Large intestine (tissue), 3 donors: ENCODE measurements around the gene LRRC59. TPM values are rescaled to one million over a fixed set of nuclear protein-coding genes. Genes with fewer than 3 reads are reported as not detected.
"Not testable (repeated sequence)": the region's sequence is repeated elsewhere in the genome, so short reads cannot be mapped to it uniquely, and the experiment has no call there.

Source experiments
- DNase-seq, 2 donors: peaks; one replicate each; pipeline versions ENCODE4 v3.0.0 to v3.0.0-alpha.2; 2013
- H3K27ac ChIP-seq: one replicate; pipeline ENCODE4 v1.5.1; 2013; ENCODE audit warnings: low read length
- H3K27me3 ChIP-seq: 2 replicates; pipeline ENCODE4 v1.6.1; 2013; ENCODE audit warnings: low read length; ENCODE audit not compliant: control insufficient read depth, insufficient read depth
- H3K36me3 ChIP-seq: 2 replicates; pipeline ENCODE4 v1.6.1; 2013; ENCODE audit warnings: low read length; ENCODE audit not compliant: control insufficient read depth, insufficient read depth
- H3K4me1 ChIP-seq: one replicate; pipeline ENCODE4 v1.6.1; 2013; ENCODE audit warnings: low read length; ENCODE audit not compliant: control insufficient read depth, insufficient read depth
- H3K4me3 ChIP-seq: one replicate; pipeline ENCODE4 v1.5.1; 2013; ENCODE audit warnings: low read length
- H3K9me3 ChIP-seq: one replicate; pipeline ENCODE4 v1.6.1; 2013; ENCODE audit warnings: mild to moderate bottlenecking, low read depth, low read length, moderate library complexity; ENCODE audit not compliant: control insufficient read depth
- WGBS: methylation state at CpG from one replicate; pipeline ENCODE4 v1.1.5; 2013; ENCODE audit warnings: low lambda C conversion rate; ENCODE audit not compliant: insufficient coverage; 5-methylcytosine and 5-hydroxymethylcytosine counted together
- polyA plus RNA-seq: library from polyadenylated mRNA; unstranded; fragments of 120-200 nt; gene quantifications from one replicate; pipeline ENCODE4 v1.2.1, GENCODE V29; 2013

Gene LRRC59
- polyA plus RNA-seq, 1 donor = 79.8 TPM

- peaks cover 13% of the 10 kb centered on the region for H3K4me1 ChIP-seq
- DNase-seq = no peak
- no peak overlapping the region for H3K27ac ChIP-seq
- WGBS = no CpG with 5 or more reads among the region's 3 CpGs
- H3K9me3 ChIP-seq = no peaks in the 10 kb centered on the region
- H3K4me3 ChIP-seq = no peak overlapping the region
- H3K36me3 ChIP-seq = peaks cover 11% of the 10 kb centered on the region
- H3K27me3 ChIP-seq = no peaks in the 10 kb centered on the region
Observed at GRCh38 chr17:50347894-50348291, 49.4 kb downstream of the LRRC59 start.

GRCh38 chr17:50347117-50347893, 50.0 kb downstream of the LRRC59 start:
- Histone ChIP-seq H3K4me1 (peaks cover 13% of the 10 kb centered on the region), H3K4me3 (peak overlapping the region; percentile 87), H3K9me3 (no peaks in the 10 kb centered on the region), H3K27me3 (no peaks in the 10 kb centered on the region), H3K36me3 (peaks cover 5% of the 10 kb centered on the region), H3K27ac (no peak overlapping the region)
- no peak for DNase-seq
- no CpG with 5 or more reads among the region's 17 CpGs for WGBS

DNA sequence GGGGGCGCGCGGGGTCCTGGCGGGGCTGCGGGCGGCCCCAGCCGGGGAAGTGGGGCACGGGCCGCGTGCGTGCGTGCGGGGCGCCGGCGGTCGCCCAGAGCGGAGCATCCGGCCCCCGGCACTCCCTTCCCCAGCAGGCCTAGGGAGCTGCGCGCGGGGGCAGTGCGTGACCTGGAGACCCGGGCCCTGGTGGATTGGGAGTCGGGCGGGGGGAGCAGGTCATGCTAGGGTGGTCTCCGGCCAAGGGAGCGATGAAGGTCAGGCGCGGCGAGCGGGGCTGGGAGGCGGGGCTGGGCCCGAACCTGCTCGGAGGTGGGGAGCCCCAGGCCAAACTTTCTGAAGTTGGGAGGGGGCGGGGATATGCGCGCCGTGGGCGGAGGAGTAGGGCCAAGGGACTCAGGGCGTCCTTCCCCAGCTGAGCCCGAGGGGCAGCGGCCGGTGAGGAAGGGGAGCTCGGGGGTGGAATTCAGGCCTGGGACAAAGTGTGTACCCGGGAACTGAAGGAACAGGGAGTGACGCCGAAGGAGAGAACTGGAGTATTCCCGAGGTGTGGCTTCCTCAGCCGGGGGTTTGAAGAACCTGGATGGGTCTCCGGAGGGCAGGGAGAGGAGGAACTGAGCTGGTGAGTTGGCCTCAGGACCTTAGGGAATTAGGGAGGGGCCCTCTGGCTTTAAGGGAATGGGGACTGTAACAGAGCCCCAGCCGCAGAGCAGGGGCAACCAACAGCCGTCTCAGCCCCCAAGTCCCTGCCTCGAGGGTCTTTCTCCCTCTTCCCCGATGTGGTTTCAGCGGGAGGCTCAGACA, 50.8 kb downstream of the LRRC59 start:
- peak; percentile 15 to 58 for DNase-seq
- Histone ChIP-seq H3K27ac (no peak overlapping the region), H3K27me3 (no peaks in the 10 kb centered on the region), H3K4me3 (peak overlapping the region; percentile 87), H3K9me3 (no peaks in the 10 kb centered on the region), H3K4me1 (peaks cover 13% of the 10 kb centered on the region), H3K36me3 (no peaks in the 10 kb centered on the region)
- no CpG with 5 or more reads among the region's 57 CpGs for WGBS

DNA sequence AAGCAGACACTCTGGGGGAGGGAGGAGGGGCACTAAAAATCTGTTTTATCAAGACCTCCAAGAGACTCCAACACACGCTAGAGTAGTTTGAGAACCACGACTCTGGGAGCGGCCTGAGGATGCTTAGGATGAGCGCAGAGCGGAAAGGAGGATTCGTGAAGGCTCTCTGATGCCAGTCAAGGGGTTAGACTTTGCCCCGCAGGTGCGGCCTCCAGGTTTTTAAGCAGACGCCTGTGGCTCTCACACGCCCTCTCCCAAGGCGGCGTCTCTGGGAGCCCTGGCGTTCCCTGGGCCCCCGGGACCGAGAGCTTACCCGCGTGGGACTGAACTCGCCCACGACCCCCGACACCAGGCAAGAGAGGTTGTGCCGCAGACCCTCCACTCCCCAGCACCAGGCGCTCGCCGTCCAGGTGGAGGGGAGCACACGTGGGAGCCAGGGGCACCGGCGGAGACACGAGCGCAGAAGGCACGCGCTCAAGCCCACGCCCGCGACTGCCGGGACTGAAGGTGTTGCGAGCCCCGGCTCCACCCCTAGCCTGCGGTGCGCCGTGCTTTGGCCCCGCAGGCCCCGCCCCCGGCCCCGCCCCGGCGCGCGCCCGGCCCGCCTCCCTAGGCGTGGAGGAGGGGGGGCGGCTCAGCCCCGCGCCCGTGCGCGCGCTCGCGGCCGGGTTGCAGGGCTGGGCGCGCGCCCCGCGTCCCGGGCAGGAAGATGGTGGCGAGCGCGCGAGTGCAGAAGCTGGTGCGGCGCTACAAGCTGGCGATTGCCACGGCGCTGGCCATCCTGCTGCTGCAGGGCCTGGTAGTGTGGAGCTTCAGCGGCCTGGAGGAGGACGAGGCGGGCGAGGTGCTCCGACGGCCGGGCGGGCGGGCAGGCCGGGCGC, 51.7 kb downstream of the LRRC59 start, which contains the start of gene XYLT2:
Gene XYLT2, plus strand, starts transcription at position 695 of the 881 bp plus-strand sequence. Its CDS starts 15 bp downstream, at position 710.
- Histone ChIP-seq H3K9me3 (no peaks in the 10 kb centered on the region), H3K27me3 (no peaks in the 10 kb centered on the region), H3K27ac (peak within 1 kb of the TSS; percentile 1), H3K36me3 (no peaks in the 10 kb centered on the region), H3K4me3 (peak within 1 kb of the TSS; percentile 87), H3K4me1 (peaks cover 13% of the 10 kb centered on the region)
- no CpG with 5 or more reads among the region's 87 CpGs for WGBS
- peak; percentile 80 to 90 for DNase-seq

DNA sequence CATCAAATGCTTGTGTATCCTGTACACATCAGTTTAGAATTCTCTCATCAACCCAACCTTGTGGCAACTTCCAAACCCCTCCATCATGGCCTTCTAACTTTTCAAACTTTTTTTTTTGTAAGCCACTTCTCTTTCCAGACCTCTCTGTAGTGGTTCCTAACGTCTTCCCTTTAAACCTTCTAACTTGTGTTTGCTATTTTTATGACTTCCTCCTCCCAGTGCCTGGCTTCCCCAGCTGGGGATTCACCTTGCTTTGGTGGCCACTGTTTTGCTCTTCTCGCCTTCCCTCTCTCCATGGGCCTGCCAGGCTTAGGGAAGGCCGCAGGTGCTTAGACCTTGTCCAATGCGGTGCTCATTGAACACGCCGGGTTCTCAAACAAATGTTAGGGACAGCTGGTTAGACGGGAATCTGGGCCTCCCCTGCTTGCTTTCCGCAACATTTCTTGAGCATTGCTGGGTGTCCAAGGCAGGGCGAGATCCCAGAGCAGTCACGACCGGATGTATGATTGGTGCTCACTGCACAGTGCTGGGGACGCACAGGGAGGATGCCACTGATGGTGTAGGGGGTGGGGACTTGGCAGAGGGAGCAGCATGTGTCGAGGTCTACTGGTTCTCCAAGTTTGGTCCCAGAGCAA, 52.5 kb downstream of the LRRC59 start:
- Histone ChIP-seq H3K36me3 (no peaks in the 10 kb centered on the region), H3K4me3 (no peak overlapping the region), H3K4me1 (peaks cover 13% of the 10 kb centered on the region), H3K27me3 (no peaks in the 10 kb centered on the region), H3K27ac (no peak overlapping the region), H3K9me3 (no peaks in the 10 kb centered on the region)
- no peak for DNase-seq
- 22% methylated on average over 1 of the region's 13 CpGs for WGBS

DNA sequence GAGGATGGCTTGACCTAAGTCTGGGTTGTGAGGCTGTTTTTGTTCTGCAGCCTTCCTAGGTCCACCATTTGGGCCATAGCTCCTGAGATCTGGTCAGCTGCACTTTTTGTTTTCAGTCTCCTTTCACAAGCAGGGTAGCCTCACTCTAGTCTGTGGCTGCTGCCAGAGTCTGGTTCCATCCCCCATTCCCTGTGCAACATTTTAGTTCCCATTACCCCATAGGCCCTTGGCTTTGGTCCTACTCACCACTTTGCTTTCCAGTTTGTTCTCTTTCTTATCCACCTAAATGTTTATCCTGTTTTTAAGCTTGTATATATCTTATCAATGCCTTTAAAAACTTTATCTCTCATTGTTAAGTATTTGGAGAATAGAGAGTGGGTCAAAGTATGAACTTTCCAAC, 57.9 kb downstream of the LRRC59 start:
- Histone ChIP-seq H3K27me3 (no peaks in the 10 kb centered on the region), H3K36me3 (no peaks in the 10 kb centered on the region), H3K4me3 (no peak overlapping the region), H3K9me3 (no peaks in the 10 kb centered on the region), H3K4me1 (no peaks in the 10 kb centered on the region), H3K27ac (no peak overlapping the region)
- DNase-seq = no peak

DNA sequence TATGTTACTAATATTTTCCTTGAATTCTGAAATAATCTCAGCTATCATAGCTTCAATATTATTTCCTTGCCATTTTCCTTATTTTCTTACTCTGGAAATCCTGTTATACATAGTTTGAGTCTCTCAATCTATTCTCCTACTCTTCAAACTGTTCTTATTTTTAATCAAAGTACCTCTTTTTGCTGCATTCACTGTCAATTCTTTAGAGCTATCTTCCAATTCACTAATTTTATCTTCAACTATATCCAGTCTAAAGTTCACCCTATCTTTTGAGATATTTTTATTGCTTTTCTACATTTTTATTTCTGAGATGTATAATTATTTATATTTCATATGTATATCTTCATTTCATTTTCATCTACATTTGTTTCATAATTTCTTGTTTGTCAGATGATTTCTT, 58.7 kb downstream of the LRRC59 start:
- Histone ChIP-seq H3K27me3 (no peaks in the 10 kb centered on the region), H3K4me1 (no peaks in the 10 kb centered on the region), H3K4me3 (no peak overlapping the region), H3K36me3 (no peaks in the 10 kb centered on the region), H3K27ac (no peak overlapping the region), H3K9me3 (no peaks in the 10 kb centered on the region)
- no peak for DNase-seq

GRCh38 chr17:50337956-50338355, 59.4 kb downstream of the LRRC59 start:
- no peaks in the 10 kb centered on the region for H3K4me1 ChIP-seq
- H3K27ac ChIP-seq = no peak overlapping the region
- H3K4me3 ChIP-seq = no peak overlapping the region
- H3K9me3 ChIP-seq = no peaks in the 10 kb centered on the region
- whole genome bisulfite sequencing = no CpG with 5 or more reads among the region's 2 CpGs
- H3K27me3 ChIP-seq = no peaks in the 10 kb centered on the region
- no peaks in the 10 kb centered on the region for H3K36me3 ChIP-seq
- DNase-seq = no peak

- not testable (repeated sequence) for H3K9me3 ChIP-seq, DNase-seq, H3K36me3 ChIP-seq, H3K4me3 ChIP-seq, H3K27me3 ChIP-seq, H3K4me1 ChIP-seq, H3K27ac ChIP-seq
- 100% methylated on average over 4 of the region's 14 CpGs for WGBS
Observed at GRCh38 chr17:50333291-50334057, 63.8 kb downstream of the LRRC59 start.
